Fibroblast of upper back skin (primary cell): ENCODE results near the gene TMEM132C.
A peak's percentile ranks its signal among the peaks of the same experiment; 100 is the strongest.
"Not testable (repeated sequence)": the region's sequence is repeated elsewhere in the genome, so short reads cannot be mapped to it uniquely, and the experiment has no call there.

Experiments
- DNase-seq: peaks from one replicate; pipeline ENCODE4 v3.0.0-alpha.2; 2013

Gene TMEM132C

DNA sequence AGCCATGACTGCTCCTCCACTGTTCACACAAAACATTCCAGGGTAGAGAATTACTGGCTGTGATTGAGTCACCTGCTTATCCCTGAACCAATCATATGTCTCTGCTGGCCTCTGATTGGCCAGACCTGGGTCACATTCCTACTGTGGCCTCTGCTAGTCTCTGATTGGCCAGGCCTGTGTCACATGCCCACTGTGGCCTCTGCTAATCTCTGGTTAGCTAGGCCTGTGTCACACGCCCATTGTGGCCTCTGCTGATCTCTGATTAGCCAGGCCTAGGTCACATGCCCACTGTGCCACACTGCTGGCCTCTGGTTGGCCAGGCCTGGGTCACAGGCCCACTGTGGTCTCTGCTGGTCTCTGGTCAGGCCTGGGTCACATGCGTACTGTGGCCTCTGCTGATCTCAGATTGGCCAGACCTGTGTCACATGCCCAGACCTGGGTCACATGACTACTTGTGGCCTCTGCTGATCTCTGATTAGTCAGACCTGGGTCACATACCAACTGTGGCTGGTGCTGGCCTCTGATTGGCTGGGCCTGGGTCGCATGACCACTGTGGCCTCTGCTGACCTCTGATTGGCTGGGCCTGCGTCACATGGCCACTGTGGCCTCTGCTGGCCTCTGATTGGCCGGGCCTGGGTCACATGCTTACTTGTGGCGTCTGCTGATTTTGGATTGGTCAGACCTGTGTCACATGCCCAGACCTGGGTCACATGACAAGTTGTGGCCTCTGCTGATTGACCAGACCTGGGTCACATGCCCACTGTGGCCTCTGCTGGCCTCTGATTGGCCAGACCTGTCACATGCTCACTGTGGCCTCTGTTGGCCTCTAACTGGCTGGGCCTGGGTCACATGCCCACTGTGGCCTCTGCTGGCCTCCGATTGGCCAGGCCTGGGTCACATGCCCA, 305.2 kb downstream of the TMEM132C start:
- no peak for DNase-seq

DNA sequence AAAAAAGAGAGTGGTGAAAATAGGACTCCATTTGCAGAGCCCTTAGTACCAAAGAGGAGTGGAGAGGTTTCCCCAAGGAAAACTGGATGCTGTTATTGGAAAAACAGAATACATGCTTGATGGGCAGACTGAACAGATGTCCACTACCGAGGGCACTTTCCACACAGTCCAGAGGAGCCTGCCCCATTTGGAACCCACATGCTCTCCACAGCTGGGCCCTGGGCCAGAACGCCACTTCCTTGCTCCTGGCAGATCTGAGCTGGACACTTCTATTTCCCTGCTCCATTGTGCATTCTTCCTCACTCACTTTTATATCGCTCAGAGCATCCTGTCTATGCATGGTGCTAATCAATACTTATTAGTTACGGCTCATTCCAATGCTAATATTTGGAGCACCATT, 306.9 kb downstream of the TMEM132C start:
- DNase-seq, result no peak

DNA sequence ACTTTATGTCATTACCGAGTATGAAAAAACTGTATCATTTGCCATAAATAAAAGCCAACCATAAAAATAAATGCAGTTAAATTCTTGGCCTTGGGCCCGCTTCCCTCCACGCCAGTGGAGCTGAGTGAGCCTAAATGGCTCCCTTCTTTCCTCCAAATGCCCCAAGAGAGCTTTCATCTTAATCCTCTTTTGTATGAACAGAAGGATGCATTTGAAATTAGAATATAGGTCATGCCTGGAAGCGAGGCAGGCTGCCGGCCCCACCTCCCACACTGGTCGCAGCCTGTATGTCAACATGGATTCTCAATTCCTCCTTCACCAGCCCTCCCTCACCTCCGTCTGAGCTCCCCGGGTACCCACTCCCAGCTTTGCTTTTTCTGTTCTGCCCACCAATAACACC, 311.1 kb downstream of the TMEM132C start:
- no peak for DNase-seq

DNA sequence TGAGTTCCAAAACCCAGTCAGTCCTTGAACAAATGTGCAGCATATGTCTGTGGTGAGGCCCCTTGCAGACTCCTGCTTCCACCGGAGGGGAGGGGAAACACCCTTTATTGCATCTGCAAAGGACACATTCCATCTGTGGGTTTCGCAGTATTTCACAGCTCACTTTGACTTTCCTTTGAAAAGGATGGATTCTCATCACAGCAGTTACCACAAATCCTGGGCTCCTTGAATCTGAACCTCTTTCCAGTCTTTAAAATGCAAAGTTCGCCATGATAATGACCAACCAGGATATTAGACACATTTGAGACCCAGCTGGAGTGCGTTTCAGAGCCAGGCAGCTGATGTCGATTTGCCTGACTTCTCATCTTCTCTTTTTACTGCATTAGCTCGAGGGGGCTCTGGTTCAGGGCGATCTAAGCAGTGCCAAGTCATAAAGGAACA, 314.4 kb downstream of the TMEM132C start:
- no peak for DNase-seq

DNA sequence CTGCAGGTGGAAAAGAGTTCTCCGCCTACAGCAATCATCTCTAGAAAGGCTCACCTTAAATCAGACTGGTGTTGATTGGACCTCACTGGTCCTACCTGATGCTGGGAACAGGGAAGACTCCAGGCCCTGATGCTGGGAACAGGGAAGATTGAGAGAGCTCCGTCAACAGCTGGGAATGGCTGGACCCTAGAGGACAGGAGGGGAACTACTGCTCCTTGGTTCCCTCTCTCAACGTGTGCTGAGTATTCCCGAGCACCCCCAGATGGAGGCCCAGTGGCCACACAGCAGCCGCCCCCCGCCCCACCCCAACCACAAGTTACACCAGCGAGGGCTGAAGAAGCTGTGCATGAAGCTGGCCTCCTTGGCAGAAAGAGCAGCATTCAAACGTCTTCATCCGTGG, 316.5 kb downstream of the TMEM132C start:
- DNase-seq, result no peak

DNA sequence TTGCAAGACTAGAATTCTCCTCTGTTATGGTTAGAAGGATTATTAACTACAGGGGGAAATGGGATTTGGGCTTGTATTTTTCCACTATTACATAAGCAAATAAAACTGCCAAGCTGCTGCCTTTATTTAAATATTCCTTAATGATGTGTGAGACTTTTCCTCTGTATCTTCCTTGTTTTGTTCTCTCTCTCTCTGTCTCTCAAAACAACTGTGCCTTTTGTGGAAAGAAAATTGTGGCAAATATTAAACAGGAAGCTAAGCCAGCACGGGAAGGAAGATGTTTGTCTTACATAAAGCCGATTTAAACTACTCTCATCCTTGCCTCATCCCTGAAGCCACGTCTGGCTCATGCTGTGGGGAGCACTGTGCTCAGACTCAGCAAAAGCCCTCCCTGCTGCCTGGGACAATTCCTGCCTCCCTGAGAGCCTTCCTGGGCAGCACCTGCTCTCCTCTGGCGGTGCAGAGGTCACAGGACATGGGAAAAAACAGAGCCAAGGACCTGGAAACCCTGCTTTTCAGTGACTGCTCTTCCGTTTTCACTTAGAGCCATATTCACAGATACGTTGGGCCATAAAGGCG, 319.6 kb downstream of the TMEM132C start:
- no peak for DNase-seq

DNA sequence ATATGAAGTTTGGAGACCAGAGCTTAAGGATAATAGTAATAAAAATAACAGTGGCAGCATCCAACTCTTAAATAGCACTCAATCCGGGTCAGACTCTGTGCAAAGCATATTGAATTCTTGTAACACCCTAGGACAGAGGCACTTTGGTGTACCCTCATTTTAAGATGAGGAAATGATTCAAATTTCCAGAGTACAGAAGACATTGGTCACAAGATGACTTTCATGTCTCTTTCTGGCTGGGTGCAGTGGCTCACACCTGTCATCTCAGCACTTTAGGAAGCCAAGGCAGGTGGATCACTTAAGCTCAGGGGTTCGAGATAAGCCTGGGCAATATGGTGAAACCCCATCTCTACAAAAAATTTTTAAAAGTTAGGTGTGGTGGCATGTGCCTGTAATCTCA, 320.9 kb downstream of the TMEM132C start:
- DNase-seq, result no peak

DNA sequence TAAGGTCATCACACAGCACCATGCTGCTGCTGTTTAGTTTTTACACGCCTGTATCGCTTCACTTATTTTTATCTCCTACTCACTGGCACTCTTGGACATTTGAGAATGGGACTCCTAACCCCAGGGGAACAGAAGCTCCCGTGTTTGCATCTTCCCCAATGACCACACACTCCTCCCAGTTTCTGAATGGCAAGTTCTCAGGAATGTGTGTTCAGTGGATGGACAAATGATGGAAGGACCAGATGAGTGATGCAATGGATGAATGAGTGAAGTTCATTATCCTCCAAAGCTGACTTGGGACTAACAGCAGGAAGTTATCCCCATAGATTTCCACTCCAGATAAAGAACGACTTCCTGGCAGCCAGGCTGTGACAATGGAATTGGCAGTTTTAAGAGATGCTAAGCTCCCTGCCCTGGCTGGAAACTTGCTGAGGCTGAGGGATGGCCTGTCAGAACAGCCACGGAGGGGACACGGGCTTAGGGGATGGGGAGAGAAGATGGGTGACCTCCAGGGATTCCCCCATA, 325.3 kb downstream of the TMEM132C start:
- no peak for DNase-seq

DNA sequence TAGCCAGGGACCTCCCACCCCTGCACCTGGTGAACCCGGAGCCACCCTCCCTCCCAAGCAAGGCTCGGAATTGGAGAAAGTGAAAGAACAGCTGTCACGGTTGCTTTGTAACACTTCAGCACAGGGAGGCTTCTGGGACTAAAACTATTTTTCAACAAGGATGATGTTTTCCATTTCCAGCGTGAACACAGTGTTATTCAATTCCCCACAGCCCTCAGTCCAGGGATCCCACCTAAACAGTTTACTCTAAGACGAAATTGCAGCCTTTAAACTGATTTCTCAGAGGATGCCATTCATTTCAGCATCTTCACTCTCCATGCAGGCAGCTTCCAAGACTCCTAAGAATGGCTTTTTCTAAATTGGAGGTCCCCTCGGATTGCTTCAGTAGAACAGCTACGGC, 327.6 kb downstream of the TMEM132C start:
- DNase-seq, result no peak

DNA sequence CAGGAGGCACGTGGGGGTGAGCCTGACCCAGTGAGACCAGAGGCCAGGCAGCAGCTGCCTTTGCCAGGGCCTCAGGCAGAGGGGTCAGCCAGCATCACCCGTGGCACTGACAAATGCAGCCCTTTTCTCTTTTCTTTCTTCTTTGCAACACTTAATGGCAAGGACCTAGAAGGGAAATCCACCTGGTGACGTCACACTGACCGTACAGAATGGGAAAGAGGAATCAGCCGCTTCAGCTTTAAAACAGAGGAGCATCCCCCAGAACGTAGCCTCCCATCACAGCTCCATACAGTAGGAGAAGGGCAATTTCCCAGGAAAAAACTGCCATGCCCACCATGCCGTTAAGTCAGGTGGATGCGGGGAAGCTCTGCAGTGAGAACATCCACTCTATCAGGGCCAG, 328.6 kb downstream of the TMEM132C start:
- DNase-seq, result no peak

DNA sequence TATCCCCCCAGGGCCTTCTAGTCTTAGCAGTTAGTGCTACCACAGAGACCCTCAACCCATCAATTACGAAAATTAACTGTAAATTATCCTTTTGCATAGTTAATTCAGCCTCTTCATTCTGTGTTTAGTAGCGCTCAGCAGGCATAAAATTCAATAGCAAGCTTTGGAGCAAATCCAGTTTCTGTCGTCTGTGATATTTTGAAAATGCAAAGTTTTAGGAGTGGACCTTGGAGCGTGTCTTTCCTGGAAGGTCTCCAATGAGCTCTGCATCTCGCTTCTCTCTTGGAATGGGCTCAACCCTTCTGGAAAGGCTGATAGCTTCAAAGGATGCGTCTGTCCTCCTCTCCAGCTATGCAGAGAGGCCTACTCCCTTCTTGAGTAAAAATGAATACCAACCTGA, 333.9 kb downstream of the TMEM132C start:
- no peak for DNase-seq

DNA sequence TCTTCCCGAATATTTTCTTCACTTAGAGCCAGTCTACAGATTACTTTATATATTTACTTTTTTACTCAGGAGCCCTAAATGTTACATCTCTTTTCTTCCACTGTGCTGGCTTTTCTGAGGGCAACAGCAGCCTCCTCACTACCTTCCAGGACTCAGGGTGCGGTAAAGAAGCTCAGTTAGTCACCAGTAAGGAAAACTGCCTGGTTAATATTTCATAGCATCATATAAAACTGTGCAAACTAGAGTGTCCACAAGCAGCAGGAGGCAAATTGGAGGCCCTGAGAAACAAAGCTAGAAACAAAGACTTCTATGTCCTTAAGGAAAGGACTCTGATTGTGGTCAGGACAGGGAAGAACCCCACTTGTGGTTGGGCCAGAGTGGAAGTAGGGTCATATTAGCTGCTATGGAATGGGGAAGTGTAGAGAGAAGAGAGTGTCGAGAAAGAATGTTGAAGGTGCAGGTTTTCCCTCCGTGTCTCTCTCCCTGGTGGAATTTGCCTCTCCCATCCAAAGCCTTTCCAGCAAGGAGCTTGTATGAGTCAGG, 336.7 kb downstream of the TMEM132C start:
- no peak for DNase-seq

DNA sequence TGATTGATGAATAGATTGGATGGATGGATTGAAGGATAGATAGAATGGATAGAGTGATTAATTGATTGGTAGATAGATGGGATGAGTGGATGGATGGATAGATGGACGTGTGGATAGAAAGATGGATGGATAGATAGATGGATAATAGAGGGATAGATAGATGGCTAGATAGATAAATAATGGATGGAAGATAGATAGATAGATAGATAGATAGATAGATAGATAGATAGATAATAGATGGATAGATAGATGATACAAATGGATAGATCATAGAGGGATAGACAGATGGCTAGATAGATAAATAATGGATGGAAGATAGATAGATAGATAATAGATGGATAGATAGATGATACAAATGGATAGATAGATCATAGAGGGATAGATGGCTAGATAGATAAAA, 337.2 kb downstream of the TMEM132C start:
- not testable (repeated sequence) for DNase-seq

DNA sequence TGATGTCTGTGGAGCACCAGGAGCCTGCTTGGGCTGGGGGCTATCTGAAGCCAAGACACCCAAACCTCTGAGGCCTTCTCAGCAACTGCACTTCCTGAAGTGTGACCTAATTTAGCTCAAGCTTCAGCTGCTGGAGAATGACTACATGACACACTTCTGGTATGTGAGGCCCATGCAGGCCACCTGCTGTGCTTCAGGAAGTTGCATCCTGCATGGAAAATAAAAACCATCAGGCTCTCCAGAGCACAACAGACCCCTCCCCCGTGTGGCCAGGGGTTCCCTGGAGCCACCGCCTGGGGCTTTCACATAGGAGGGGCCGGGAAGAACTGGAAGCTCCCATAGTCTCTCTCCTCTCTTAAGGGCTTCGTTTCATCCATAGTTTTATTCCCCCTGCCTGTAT, 339.1 kb downstream of the TMEM132C start:
- no peak for DNase-seq

DNA sequence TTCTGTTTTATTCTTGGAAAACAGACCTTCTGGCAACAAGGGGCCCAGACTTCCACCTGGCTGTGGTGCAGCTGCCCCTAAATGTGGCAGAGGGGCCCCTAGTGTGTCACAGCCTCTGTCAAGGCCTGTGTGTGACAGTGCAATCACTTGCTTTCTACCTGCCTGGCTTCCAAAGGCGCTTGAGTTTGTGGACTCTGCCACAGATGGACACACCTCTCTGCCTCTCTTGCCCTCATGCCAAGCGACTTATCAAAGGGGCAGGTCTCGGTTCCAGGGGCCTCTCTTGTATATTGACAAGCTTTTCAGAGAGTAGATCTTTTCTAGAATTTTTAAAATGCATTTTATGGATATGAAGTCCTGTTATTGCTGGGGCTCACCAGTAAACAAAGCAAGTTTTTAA, 339.6 kb downstream of the TMEM132C start:
- DNase-seq, result no peak

DNA sequence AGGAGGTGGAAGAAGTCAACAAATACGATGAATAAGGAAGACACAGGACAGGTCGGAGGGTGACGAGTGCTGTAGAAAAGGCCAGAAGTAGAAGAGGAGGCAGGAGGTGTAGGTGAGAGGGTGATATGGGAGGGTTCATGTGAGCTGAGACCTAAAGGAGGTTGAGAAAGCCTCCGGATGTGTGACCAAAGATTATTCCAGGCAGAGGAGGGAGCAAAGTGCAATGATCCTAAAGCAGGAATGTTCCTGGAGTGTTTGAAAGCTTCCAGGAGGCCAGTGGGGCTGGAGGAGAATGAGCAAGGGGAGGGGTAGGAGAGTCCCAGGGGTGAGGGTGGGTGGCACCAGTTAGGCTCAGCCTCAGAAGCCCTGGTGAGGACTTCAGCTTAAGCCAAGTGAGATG, 340.0 kb downstream of the TMEM132C start:
- no peak for DNase-seq

DNA sequence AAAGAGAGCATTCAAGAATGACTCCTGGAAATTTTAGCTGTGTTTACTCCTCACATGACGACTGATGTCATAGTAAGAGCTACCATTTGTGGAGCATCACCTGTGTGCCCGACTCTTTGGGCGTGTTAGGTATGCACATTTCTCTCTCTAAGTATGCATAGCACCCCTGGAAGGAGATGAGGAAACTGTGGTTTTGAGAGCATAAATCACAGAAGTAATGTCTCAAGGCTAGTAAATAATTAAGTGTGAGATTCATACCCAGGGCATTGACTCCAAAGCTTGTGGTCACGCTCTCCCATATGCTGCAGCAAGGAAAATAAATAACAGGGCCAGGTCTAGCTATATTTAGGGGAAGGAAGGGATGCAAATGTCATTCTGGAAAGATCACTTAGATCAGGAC, 340.7 kb downstream of the TMEM132C start:
- DNase-seq, result no peak

DNA sequence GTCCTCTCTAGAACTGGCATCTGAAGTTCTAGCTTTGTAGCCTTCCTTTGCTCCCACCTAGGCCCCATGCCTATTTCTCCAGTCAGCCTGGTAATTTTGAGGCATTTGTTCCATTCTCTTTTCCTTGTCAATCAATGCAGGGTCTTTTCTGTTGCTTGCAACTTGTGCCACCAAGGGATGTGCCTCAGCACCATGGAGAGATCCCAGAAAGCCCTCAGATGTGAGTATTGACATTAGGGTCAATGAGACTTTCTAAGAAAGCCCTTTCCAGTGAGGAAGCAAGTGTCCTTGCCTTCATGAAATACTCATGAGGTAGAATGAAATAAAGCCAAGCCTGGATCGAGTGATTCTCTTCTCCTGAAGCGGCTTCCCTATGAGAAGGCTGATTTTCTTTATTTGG, 342.9 kb downstream of the TMEM132C start:
- no peak for DNase-seq

DNA sequence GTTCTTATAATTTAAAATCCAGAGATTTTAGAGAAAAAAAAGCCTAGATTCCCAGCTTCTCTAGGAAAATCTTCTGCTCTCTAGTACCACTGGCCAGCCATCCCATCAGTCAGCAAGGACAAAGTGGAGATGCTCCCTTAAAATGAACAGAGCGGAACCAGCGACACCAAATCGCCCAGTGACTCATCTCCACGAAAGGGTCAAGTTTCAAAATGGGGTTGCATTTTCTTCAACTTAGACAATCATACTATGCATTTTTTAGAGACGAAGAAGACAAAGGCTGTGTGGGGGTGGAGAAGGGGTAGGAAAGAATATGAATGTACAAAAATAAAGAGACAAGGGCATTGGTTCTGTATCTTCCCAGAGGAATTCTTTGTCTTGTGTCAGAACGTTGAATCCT, 344.8 kb downstream of the TMEM132C start:
- DNase-seq, result peak; percentile 0

DNA sequence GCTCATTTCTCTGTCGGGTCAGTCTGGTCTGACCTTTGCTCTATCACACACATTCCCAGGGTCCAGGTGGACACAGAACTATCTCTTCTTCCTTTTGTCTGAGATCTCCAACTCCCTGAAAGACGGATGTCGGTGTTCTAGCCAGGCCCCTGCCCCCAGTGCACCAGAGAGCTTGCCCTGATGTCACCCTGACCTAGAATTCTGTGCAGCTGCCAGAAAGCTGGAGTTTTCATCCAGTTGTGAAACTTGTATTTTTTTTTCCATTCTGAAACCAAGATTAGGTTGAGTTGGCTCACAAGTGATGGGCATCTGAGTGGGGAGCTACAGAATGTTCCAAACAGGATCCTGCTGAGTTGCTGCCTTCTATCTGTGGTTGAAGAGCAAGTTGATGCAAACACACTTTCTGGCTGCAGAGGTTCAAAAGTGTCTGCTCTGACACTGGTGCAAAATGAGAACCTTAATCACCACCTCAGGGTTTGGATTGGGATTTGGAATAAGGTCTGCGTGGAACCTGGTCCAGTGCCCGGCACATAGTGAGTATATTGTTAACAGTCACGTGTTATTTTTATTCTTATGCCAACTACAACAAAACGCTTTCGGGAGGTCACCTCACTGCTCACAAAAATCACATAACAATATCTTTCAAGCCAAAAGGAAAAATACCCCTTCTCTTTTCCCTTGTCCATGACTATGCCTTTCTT, 345.3 kb downstream of the TMEM132C start:
- DNase-seq, result no peak

DNA sequence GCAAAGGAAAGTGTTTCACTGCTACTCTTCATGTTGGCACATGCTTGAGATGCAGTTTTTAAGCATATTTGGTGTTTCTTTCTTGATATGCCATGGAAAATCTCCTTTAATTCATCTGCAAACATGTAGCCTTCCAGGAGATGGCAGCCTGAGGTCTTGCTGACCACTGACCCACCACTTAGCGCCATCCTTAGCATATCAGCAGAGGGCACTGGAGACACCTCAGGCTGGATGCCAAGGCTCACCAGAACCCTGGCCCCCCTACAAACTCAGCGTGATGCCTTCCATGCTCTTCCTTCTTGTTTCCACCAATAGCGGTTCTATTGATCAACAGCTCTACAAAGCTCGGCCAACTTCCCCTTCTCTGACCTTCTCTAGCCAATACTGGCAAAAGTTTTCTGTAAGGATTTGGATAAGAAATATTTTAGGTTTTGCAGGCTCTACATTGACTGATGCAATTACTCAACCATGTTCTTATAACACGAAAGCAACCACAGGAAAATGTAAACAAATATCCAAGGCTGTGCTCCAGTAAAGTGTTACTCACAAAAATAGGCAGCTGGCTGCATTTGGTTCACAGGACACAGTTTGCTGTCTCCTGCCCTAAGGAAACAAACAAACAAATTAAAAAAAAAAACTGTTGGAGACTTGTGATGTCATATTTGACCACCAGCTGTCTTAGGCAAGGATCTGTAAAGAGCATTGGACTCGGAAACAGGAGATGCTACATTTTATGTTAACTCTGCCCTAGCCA, 347.0 kb downstream of the TMEM132C start:
- no peak for DNase-seq

DNA sequence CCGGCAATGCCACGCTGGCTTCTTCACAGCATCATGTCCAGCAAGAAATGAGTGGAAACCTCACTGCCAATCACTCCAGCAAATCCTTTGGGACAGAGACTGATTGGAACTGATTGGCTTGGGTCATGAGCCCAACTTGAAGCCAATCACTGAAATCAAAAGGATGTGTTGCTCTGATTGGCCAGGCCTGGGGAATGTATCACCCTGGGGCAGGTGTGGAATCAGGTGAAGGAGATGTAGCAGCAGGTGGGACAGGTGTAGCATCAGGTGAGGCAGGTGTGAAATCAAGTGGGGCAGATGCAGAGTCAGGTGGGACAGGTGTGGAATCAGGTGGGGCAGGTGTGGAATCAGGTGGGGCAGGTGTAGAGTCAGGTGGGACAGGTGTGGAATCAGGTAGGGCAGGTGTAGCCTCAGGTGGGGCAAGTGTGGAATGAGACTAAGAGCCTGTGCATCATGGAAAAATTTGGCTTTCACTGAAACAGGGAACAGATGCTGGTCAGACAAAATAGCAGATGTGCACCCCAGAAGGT, 350.4 kb downstream of the TMEM132C start:
- no peak for DNase-seq
